NCI-H460 (cell line): ENCODE measurements around the gene CCT6A. TPM values are rescaled to one million over a fixed set of nuclear protein-coding genes. Genes with fewer than 3 reads are reported as not detected.
"Not testable (repeated sequence)": the region's sequence is repeated elsewhere in the genome, so short reads cannot be mapped to it uniquely, and the experiment has no call there.

ENCODE experiments used
- DNase-seq: peaks from one replicate; pipeline ENCODE4 v3.0.0-alpha.2; 2016; ENCODE audit warnings: low read depth; ENCODE audit errors: extremely low read depth
- total RNA-seq: library from RNA; depleted of rRNA; stranded (reverse); fragments of >200 nt; shearing (Covaris generic); gene quantifications from 2 replicates; pipeline ENCODE4 v1.2.3, GENCODE V29; 2014

Gene CCT6A
- total RNA-seq, 1 experiment from 2014 or later = 134 TPM

DNA sequence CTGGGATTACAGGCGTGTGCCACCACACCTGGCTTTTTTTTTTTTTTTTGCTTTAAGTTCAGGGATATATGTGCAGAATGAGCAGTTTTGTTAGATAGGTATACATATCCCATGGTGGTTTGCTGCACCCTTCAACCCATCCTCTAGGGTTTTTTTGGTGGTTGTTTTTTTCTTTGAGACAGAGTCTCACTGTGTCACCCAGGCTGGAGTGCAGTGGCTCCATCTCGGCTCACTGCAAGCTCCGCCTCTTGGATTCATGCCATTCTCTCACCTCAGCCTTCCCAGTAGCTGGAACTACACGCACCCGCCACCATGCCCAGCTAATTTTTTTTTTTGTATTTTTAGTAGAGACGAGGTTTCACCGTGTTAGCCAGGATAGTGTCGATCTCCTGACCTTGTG, 2.8 kb upstream of the CCT6A start:
- DNase-seq = not testable (repeated sequence)

DNA sequence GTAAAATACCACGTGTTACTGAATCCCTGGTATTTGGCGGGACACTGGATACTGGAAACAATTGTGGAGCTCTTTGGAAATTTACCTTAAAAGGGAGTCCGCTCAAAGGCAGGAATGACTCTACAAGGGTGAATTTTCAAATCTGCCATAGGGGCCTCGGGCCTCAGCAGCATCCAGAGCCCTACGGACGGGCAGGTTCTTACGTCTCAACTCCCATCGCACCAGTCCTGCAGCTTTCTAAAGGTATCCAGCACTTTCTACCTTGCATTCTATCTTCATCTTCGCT, 569 bp upstream of the CCT6A start:
- no peak for DNase-seq

DNA sequence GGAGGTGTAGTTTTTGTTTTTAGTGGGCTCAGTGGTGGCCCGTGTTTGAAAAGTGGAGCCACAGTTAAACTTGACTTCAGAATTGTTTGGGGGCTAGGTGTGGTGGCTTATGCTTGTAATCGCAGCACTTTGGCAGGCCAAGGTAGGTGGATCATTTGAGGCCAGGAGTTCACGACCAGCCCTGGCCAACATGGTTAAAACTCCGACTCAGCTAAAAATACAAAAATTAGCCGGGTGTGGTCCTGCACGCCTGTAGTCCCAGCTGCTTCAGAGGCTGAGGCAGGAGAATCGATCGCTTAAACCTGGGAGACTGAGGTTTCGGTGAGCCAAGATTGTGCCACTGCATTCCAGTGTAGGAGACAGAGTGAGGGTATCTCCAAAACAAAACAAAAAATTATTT, 1.8 kb downstream of the CCT6A start:
- DNase-seq = no peak

DNA sequence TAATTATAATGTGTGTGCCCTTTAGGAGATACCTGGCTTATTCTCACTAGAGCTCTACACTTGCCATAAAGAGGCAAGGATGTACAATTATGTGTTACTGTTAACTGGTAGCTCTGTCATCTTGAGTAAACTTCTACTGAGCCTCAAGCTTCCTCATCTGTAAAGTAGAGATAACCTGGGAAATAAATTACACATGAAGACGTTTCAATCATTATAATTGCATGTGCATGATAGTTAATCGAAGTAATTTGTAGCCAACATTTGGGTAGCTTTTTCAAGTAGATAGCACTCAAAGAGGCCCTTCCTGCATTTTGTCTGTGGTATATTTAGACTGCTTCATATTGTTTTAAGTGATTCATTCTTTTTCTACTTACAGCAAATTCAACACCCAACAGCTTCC, 2.4 kb downstream of the CCT6A start:
- DNase-seq = no peak

DNA sequence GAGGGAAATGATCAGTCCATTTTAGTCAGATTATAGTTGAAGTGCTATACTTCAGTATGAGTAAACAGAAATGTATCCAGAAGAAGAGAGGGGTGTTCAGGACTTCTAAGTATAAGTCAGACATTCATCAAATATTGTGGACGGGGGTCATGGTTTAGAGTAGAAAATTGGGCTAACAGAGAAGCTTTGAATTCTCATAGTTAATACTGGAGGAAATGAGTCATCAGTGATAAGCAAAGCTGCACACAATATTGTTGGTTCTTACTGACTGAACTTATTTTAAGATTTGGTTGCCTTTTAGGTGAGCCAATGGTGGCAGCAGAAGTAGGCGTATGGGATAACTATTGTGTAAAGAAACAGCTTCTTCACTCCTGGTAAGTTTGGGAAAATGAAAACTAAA, 10.8 kb downstream of the CCT6A start:
- no peak for DNase-seq

DNA sequence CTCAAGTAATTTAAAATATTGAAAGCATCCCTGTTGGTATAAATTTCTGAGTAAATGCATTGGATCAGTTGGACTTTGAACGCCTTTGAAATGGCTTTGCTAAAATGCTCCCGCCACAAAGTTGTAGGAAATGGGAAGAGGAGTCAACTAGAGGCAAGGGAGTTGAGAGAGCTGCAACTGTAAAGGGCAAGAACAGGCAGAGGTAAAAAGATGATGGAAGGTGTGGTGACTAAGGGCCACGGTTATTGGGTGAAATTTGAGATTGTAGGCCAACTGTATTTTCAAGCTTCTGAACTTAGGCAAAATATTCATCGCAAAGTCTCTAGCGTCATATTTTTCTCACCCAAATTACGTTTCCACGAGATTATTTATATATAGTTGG, 11.9 kb downstream of the CCT6A start:
- no peak for DNase-seq

DNA sequence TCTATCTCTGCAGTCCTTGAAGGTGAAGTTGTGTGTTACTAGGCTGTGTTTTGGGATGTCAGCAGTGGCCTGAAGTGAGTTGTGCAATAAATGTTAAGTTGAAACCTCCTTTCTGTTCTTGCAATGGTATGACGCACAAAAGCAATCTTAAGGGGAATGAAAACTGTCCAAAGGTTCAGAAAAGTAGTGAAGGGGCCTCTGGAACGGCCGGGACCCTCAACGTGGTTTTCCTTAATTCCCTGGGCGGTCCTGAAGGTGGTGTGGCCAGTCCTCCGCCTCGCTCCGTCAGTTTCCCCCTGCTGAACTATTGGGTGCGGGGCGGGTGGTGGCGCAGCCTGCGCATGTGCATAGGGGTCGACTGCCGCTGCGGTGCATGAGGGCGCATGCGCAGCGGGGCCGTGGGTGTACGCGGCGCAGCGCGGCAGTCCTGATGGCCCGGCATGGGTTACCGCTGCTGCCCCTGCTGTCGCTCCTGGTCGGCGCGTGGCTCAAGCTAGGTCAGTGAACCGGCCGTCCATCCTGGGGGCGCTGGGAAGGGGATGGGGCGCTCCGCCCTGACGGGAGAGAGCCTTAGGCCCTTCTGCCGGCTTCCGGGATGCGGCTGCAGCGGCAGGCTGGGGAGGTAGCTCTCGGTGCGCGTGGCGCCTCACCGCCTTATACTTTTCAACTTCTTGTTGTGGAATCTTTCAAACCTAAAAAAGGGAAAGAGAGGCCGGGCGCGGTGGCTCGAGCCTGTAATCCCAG, 12.5 kb downstream of the CCT6A start, which contains the start of gene SUMF2:
TSS of gene SUMF2 (plus strand) at position 405 of the 744 bp plus-strand sequence. CDS start at position 431, 26 bp downstream.
- DNase-seq = peak; percentile 67

DNA sequence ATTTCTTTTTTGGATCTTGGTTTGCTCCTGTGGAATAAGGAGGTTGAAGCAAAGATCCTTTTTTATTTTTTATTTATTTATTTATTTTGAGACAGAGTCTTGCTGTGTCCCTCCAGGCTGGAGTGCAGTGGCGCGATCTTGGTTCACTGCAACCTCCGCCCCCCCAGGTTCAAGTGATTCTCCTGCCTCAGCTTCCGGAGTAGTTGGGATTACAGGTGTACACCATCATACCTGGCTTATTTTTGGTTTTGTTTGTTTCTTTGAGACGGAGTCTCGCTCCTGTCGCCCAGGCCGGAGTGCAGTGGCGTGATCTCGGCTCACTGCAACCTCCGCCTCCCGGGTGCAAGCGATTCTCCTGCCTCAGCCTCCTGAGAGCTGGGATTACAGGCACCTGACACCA, 14.8 kb downstream of the CCT6A start:
- not testable (repeated sequence) for DNase-seq

DNA sequence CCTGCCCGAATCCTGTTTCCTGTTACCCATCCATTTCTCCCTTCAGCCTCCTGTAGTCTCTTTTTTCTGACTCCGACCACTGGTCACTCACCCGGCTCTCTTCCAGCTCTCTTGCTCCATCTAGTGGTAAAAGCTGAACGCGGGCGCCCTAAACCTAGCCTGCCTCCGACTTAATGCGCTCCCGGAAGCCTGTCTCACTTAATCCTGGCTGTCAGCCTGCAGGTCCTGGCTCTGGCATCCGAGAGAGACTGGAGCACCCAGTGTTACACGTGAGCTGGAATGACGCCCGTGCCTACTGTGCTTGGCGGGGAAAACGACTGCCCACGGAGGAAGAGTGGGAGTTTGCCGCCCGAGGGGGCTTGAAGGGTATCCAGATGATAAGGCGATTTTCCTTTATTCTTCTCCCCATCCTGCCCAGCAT, 22.8 kb downstream of the CCT6A start:
- peak; percentile 36 for DNase-seq

DNA sequence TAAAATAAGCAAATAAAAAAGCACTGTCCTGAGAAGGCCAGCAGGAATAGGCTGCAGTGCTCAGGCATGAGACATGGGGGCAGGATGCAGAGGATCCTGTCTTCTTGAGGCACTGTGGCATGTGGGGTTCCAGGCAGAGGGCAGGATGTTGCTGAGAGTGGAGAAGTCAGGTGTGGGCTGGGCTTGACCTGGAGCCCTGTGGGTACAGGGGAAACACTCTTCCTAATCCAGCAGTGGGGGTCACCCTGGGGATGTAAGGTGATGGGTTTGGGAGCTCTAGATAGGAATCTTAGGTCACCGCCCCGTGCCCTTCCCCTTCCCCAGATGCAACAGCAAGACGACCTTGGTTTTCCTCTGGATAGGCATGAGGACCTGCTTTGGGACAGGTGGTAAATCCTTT, 26.1 kb downstream of the CCT6A start:
- no peak for DNase-seq

DNA sequence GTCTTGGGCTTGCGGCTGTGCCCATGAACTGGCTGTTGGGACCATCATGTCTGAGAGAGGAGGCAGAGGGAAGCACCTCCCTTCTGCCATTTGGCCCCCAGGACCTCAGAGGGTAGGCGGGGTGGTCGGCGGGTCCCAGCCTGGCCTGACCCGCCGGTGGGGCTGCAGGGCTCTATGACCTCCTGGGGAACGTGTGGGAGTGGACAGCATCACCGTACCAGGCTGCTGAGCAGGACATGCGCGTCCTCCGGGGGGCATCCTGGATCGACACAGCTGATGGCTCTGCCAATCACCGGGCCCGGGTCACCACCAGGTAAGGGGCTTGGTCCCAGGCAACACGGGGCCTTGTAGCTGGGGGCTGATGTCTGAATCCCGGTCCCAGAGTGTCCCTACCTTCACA, 26.6 kb downstream of the CCT6A start:
- no peak for DNase-seq

DNA sequence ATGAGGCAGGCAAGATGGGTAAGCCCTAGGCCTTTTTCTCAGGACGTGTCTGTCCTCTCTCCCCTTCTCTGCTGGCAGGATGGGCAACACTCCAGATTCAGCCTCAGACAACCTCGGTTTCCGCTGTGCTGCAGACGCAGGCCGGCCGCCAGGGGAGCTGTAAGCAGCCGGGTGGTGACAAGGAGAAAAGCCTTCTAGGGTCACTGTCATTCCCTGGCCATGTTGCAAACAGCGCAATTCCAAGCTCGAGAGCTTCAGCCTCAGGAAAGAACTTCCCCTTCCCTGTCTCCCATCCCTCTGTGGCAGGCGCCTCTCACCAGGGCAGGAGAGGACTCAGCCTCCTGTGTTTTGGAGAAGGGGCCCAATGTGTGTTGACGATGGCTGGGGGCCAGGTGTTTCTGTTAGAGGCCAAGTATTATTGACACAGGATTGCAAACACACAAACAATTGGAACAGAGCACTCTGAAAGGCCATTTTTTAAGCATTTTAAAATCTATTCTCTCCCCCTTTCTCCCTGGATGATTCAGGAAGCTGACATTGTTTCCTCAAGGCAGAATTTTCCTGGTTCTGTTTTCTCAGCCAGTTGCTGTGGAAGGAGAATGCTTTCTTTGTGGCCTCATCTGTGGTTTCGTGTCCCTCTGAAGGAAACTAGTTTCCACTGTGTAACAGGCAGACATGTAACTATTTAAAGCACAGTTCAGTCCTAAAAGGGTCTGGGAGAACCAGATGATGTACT, 28.1 kb downstream of the CCT6A start:
- DNase-seq = no peak

DNA sequence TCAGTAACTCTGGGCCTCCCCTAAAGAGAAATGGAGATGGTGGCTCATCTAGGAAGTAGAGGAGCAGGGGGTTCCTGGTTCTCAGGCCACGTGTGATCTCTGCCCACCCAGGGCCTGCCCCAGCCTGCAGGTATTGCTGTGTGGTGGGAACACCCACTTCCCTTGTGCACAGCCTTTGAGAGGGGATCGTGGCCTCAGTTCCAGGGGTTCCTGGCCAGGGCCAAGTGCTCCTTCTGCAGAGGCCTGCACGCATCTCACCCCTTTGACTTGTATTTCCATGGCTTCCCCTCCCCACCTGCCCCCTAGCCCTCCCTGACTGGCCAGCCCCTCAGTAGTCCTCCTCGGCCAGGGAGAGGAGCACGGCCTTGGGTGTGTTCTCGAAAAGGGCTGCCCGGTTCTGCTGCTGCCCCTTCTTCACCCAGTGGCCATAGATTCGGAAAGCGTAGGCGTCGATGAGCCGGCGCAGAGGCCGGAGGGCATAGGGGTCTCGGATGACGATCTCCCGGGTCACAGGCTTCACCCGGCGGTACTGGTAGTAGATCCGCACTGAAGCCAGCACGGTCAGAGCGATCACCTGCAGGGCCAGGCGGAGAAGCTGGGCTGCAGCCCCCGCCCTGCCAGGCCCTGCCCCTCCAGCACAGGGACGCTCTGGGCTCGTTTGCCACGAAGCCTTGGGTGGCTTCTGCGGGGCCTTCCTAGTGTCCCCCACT, 29.3 kb downstream of the CCT6A start:
- not testable (repeated sequence) for DNase-seq

DNA sequence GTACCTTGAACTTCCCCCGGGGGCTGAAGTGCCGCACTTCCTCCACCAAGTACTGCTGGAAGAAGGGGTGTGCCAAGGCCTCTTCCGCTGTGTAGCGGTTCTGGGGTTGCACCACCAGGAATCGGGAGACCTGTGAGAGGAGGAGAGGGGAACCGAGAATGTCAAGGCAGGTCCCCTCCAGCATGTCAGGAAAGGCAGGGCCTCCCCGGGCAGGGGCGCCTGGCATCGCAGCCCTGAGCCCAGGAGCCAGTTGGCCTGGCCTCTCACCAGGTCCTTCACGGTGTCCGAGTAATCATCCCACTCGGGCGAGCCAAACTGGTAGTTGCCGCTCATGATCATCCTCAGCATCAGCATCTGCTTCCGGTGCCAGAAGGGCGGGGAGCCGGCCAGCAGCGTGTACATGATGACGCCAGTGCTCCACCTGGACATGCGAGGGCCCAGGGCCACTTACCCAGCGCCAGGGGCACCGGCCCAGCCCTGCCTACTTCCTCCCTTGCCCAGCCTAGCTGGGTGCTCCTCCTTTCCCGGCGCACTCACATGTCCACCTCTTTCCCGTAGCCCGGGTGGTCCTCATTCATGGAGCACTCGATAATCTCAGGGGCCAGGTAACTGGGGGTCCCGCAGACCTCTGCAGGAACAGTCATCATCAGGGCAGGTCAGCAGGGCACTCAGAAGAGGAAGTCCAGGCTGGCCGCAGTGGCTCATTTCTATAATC, 30.2 kb downstream of the CCT6A start:
- no peak for DNase-seq

DNA sequence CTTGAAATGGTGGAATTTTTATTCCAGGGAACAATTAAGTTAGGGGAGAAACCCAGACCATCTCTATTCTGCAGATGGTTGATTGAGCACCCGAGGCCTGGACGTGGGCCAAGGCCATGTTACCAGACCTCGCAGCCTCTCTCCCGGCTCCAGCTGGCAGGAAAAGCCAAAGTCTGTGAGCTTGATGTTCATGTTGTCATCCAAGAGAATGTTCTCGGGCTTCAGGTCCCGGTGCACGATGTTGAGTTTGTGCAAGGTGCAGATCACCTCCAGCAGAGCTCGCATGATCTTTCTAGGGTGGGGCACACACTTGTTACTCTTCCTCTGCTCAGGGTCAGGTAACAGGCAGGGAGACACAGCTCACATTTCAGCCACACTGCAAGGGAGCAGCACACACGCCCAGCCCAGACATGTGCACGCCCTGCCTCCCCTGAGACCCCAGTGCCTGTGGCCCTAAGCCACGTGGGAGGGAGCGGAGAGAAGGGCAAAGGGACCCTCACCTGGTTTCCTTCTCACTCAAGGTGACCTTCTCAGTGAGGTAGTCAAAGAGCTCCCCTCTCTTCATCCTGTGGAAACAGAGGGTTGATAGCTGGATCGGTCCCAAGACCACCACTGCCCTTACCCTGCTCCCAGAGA, 31.7 kb downstream of the CCT6A start:
- DNase-seq = no peak

DNA sequence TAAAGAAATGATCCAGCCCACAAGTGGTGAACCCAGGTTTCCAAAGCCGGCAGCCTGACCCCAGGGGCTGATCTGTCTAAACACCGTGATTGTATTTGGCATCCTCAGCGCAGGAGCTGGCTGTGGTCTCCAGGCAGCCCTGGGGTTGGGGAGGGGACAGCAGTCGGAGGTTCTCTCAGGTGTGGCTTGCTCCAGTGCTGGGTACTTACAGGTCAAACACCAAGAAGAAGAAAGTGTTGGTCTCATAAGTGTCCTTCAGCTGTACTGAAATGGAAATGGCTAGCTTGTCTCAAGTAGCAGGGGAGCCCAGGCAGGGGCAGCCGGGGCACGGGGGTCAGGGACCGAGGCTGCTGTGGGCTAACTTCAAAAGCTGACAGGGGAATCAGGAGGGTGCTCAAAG, 35.2 kb downstream of the CCT6A start:
- DNase-seq = no peak

DNA sequence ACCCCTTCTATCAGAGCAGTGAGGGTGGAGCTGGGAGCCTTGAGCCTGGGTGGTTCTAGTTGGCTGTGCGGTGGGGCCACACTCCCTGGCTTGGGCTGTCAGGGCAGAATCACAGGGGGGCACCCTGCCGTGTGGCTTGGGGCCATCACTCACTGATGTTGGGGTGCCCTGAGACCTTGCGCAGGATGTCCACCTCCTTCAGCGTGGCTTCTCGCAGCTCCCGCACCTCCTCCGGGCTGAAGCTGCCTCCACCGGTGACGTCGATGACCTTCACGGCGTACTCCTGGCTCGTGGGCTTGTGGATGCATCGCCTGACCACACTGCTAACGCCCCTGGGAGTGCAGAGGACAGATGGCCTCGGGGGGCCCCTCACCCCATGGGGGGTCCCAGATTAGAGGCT, 35.9 kb downstream of the CCT6A start:
- no peak for DNase-seq

DNA sequence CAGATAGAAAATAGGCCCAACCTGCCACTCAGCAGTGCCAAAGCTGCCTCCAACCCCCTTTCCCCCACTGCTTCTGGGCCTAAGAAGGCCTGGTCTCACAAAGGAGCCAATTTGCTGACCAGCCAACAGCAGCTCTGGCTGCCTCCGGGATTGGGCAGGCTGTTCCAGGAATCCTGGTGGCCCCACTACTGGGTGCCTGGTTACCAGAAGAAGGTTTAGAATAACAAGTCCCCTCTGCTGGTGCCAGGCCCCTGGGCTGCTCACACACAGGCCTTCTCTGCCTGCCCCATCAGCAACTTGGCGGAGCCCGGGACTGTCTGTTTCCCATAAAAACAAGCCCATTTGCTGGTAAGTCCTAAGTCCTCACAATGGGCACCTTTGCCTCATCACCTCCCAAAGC, 40.0 kb downstream of the CCT6A start:
- no peak for DNase-seq

DNA sequence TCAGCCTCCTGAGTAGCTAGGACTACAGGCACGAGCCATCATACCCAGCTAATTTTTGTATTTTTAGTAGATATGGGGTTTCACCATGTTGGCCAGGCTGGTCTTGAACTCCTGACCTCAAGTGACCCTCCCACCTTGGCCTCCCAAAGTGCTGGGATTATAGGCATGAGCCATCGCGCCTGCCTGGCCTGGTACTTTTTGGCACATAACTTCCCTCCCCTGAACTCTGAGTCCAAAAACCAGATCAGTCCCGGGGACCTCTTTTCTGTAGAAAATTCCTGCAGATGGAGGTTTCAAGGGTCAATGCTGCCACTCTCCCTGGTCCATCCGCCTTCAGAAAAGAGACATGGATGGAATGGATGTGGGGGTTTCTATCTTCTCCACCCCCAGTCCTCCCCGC, 40.8 kb downstream of the CCT6A start:
- DNase-seq = not testable (repeated sequence)

DNA sequence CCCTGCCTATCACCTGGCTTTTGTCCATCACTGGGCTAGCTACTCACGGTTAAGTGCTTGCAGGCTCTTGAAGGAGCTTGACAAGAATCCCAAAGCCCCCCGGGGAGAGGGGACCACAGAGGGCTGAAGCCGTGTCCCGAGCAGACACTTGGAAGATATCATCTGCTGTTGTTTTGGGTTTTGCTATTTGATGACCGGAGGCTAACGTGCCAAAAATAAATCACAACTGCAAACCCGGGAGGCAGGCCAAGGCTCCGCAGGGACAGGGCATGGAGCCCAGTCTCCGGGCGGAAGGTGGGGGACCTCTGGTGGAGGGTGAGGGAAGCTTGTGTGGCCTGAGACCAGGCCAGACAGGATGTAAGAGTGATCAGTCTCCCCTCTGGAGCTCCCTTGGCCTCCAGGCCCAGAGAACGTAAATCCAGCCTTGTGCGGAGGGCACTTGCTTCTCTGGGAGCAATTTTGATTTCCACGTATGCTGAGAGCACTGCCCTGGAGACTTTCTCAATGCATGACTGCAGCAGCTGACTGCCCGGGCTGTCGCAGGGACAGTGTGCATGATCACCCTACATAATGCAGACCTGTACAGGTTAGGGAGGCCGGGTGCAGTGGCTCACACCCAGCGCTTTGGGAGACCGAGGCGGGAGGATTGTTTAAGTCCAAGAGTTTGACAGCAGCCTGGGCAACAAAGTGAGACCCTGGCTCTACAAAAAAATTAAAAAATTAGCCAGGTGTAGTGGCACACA, 41.4 kb downstream of the CCT6A start, which contains the start of gene PHKG1:
TSS of gene PHKG1 (minus strand) at position 164 of the 743 bp plus-strand sequence. CDS start 4,011 bp downstream, outside the sequence.
- DNase-seq = no peak
